ENCODE data around the gene TMEM151B. TPM values are rescaled to one million over a fixed set of nuclear protein-coding genes. Genes with fewer than 3 reads are reported as not detected.

TMEM151B gene
- total and polyA plus RNA-seq, 9 of the 15 experiments (the other 6 are each of a cell fraction or from before 2014, with no cell fraction given), result not detected

GRCh38 chr6:44304282-44305199 lies 34.3 kb downstream of the TMEM151B start (continued):
- TF ChIP-seq REST (IDR thresholded peaks at IDR 0.05; ENCODE audit: borderline replicate concordance) (peak; percentile 41; the same call in 1 of the 2 replicates), REST (CRISPR knock-in tag; IDR thresholded peaks at IDR 0.05; ENCODE audit: low read depth) (no peak), MXI1 (IDR thresholded peaks at IDR 0.05; ENCODE audit: low read depth, low read length) (no peak), XRCC5 (IDR thresholded peaks at IDR 0.05; ENCODE audit: low read depth, low read length) (peak; percentile 88), ZNF639 (CRISPR knock-in tag; conservative IDR thresholded peaks at IDR 0.05 in 1 of 2, IDR thresholded peaks at IDR 0.05 in 1 of 2) (no peak), E2F4 (CRISPR knock-in tag; IDR thresholded peaks at IDR 0.05; ENCODE audit: low read depth) (0 out of 2 replicates have a peak, but pooled peaks have one; percentile 23), TAF1 (IDR thresholded peaks at IDR 0.05; ENCODE audit: control insufficient read depth, extremely low read depth, insufficient read depth, low read length, severe bottlenecking) (peak; percentile 16), EP300 (IDR thresholded peaks at IDR 0.05; ENCODE audit: low read length) (no peak), ZNF384 (IDR thresholded peaks at IDR 0.05; ENCODE audit: low read depth, low read length) (no peak), KDM2B (CRISPR knock-in tag; IDR thresholded peaks at IDR 0.05) (no peak)
- TF ChIP-seq, protein P1, sequence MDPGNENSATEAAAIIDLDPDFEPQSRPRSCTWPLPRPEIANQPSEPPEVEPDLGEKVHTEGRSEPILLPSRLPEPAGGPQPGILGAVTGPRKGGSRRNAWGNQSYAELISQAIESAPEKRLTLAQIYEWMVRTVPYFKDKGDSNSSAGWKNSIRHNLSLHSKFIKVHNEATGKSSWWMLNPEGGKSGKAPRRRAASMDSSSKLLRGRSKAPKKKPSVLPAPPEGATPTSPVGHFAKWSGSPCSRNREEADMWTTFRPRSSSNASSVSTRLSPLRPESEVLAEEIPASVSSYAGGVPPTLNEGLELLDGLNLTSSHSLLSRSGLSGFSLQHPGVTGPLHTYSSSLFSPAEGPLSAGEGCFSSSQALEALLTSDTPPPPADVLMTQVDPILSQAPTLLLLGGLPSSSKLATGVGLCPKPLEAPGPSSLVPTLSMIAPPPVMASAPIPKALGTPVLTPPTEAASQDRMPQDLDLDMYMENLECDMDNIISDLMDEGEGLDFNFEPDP (CRISPR knock-in tag; IDR thresholded peaks at IDR 0.05), result no peak

Measured in K562 (cell line).